Mesendoderm (in vitro differentiated cells): ENCODE data around the gene PCSK6.

Experiments
- DNase-seq: peaks from one replicate; pipeline ENCODE4 v3.0.0; 2013
- H2AK5ac ChIP-seq: 2 replicates; pipeline ENCODE4 v1.6.1; 2013; ENCODE audit warnings: low read length, inconsistent platforms
- H2BK120ac ChIP-seq: 2 replicates; pipeline ENCODE4 v1.6.1; 2013; ENCODE audit warnings: low read depth, mild to moderate bottlenecking, low read length, moderate library complexity, mixed read lengths
- H2BK15ac ChIP-seq: replicated peaks from 2 replicates; pipeline ENCODE4 v1.6.1; 2013; ENCODE audit warnings: low read depth, mild to moderate bottlenecking, moderate library complexity
- H2BK5ac ChIP-seq: 2 replicates; pipeline ENCODE4 v1.6.1; 2013; ENCODE audit warnings: low read length, inconsistent platforms
- H3K18ac ChIP-seq: 2 replicates; pipeline ENCODE4 v1.6.1; 2013; ENCODE audit warnings: mild to moderate bottlenecking, low read length, mixed read lengths
- H3K23ac ChIP-seq: one replicate; pipeline ENCODE4 v1.6.1; 2013; ENCODE audit warnings: low read length
- H3K27ac ChIP-seq: 2 replicates; pipeline ENCODE4 v1.5.1; 2013; ENCODE audit warnings: low read depth, mild to moderate bottlenecking, inconsistent platforms, low read length, moderate library complexity
- H3K27me3 ChIP-seq: 2 replicates; pipeline ENCODE4 v1.6.1; 2013; ENCODE audit warnings: low read length, control low read depth, mild to moderate bottlenecking, inconsistent platforms; ENCODE audit not compliant: insufficient read depth, poor library complexity
- H3K36me3 ChIP-seq: 2 replicates; pipeline ENCODE4 v1.6.1; 2013; ENCODE audit warnings: low read length, inconsistent platforms; ENCODE audit not compliant: control insufficient read depth, insufficient read depth
- H3K4ac ChIP-seq: one replicate; pipeline ENCODE4 v1.6.1; 2013; ENCODE audit warnings: low read depth, mild to moderate bottlenecking, low read length, moderate library complexity
- H3K4me1 ChIP-seq: 2 replicates; pipeline ENCODE4 v1.6.1; 2013; ENCODE audit warnings: low read depth, low read length, inconsistent platforms; ENCODE audit not compliant: control insufficient read depth
- H3K4me2 ChIP-seq: 2 replicates; pipeline ENCODE4 v1.6.1; 2013; ENCODE audit warnings: low read length
- H3K4me3 ChIP-seq: 2 replicates; pipeline ENCODE4 v1.5.1; 2013; ENCODE audit warnings: mild to moderate bottlenecking, low read length
- H3K56ac ChIP-seq: one replicate; pipeline ENCODE4 v1.6.1; 2013; ENCODE audit warnings: low read length
- H3K79me1 ChIP-seq: 2 replicates; pipeline ENCODE4 v1.6.1; 2013; ENCODE audit warnings: low read length, inconsistent platforms
- H3K79me2 ChIP-seq: 2 replicates; pipeline ENCODE4 v1.6.1; 2013; ENCODE audit warnings: mild to moderate bottlenecking, low read length; ENCODE audit not compliant: control insufficient read depth, insufficient read depth
- H3K9ac ChIP-seq: 2 replicates; pipeline ENCODE4 v1.6.1; 2013; ENCODE audit warnings: low read length, inconsistent platforms
- H4K5ac ChIP-seq: one replicate; pipeline ENCODE4 v1.6.1; 2013; ENCODE audit warnings: low read length
- H4K8ac ChIP-seq: one replicate; pipeline ENCODE4 v1.6.1; 2013; ENCODE audit warnings: low read depth, mild to moderate bottlenecking, control low read depth, low read length, moderate library complexity
- WGBS: extraction: QIAGEN DNeasy Blood & Tissue Kit; methylation state at CpG from one replicate; pipeline ENCODE4 v1.1.7; 2013; ENCODE audit warnings: low lambda C conversion rate, missing lambda C conversion rate; ENCODE audit not compliant: insufficient coverage; ENCODE audit errors: extremely low coverage; 5-methylcytosine and 5-hydroxymethylcytosine counted together

The PCSK6 gene

GRCh38 chr15:101308604-101309435 is 180.7 kb downstream of the PCSK6 start:
- WGBS: no CpG with 5 or more reads among the region's 20 CpGs
- H4K5ac ChIP-seq: no peak overlapping the region
- H3K27me3 ChIP-seq: no peaks in the 10 kb centered on the region
- H2BK120ac ChIP-seq: no peak overlapping the region
- H3K36me3 ChIP-seq: no peaks in the 10 kb centered on the region
- H3K23ac ChIP-seq: no peak overlapping the region
- H3K9ac ChIP-seq: no peak overlapping the region
- no peak overlapping the region for H4K8ac ChIP-seq
- no peak overlapping the region for H2AK5ac ChIP-seq
- no peak overlapping the region for H3K27ac ChIP-seq
- H3K18ac ChIP-seq: no peak overlapping the region
- H3K79me2 ChIP-seq: no peaks in the 10 kb centered on the region
- no peaks in the 10 kb centered on the region for H3K79me1 ChIP-seq
- H3K56ac ChIP-seq: no peak overlapping the region
- H3K4me1 ChIP-seq: no peaks in the 10 kb centered on the region
- no peak for DNase-seq
- H3K4ac ChIP-seq: no peak overlapping the region
- H2BK5ac ChIP-seq: no peak overlapping the region
- H3K4me2 ChIP-seq: no peak overlapping the region
- no peak overlapping the region for H2BK15ac ChIP-seq
- H3K4me3 ChIP-seq: no peak overlapping the region

- Histone ChIP-seq H3K27ac (no peak overlapping the region), H4K8ac (no peak overlapping the region), H2BK120ac (no peak overlapping the region), H2BK15ac (no peak overlapping the region), H3K18ac (no peak overlapping the region), H3K36me3 (no peaks in the 10 kb centered on the region), H3K4me2 (no peak overlapping the region), H3K4ac (no peak overlapping the region), H3K9ac (no peak overlapping the region), H4K5ac (no peak overlapping the region), H3K23ac (no peak overlapping the region), H2BK5ac (no peak overlapping the region), H3K56ac (no peak overlapping the region), H3K4me1 (no peaks in the 10 kb centered on the region), H2AK5ac (no peak overlapping the region), H3K4me3 (no peak overlapping the region), H3K27me3 (no peaks in the 10 kb centered on the region), H3K79me2 (no peaks in the 10 kb centered on the region), H3K79me1 (no peaks in the 10 kb centered on the region)
- WGBS: no CpG with 5 or more reads among the region's 16 CpGs
- no peak for DNase-seq
These were observed 181.5 kb downstream of the PCSK6 start for GRCh38 chr15:101307897-101308603.

GRCh38 chr15:101307048-101307896 is 182.2 kb downstream of the PCSK6 start:
- H3K56ac ChIP-seq: no peak overlapping the region
- H3K4me3 ChIP-seq: no peak overlapping the region
- no CpG with 5 or more reads among the region's 24 CpGs for WGBS
- H3K79me1 ChIP-seq: no peaks in the 10 kb centered on the region
- no peak overlapping the region for H4K8ac ChIP-seq
- H2BK15ac ChIP-seq: no peak overlapping the region
- H3K18ac ChIP-seq: no peak overlapping the region
- no peak overlapping the region for H3K9ac ChIP-seq
- H3K4me1 ChIP-seq: no peaks in the 10 kb centered on the region
- H4K5ac ChIP-seq: no peak overlapping the region
- no peak overlapping the region for H2AK5ac ChIP-seq
- no peak overlapping the region for H2BK120ac ChIP-seq
- H2BK5ac ChIP-seq: no peak overlapping the region
- H3K27ac ChIP-seq: no peak overlapping the region
- H3K23ac ChIP-seq: no peak overlapping the region
- DNase-seq: no peak
- no peaks in the 10 kb centered on the region for H3K79me2 ChIP-seq
- no peak overlapping the region for H3K4me2 ChIP-seq
- no peaks in the 10 kb centered on the region for H3K36me3 ChIP-seq
- H3K27me3 ChIP-seq: no peaks in the 10 kb centered on the region
- no peak overlapping the region for H3K4ac ChIP-seq

DNA sequence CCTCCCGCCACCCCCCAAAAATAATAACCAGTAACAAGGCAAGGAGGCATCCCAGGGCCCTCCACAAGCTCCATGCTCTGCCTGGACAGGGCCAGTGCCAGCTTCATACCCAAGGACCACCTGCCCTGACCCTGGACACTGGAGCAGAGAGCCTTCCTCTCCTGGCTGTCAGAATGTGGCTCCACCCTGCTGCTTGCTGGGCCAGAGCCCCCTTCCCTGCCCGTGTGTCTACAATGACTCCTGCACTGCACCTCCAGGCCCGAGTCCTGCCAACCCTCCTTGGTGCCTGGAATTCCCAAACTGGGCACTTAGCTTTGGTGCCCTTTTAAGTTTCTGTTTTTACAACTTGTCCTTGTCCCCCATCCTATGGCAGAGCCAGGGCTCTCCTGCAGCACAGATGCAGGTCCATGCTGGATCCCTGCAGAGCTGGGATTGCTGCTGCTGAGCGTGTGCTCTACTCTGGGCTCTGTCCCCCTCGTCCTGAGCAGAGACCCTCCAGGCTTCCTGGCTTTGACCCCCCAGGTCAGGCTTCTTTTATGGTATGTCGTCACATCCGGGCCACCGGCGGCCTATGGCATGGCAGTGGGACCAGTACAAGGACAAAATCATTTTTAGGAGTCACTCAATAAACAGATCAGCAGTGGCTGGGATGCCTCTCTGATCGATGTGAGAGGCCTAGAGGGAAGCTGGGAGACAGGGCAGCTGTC is 183.0 kb downstream of the PCSK6 start:
- Histone ChIP-seq H3K79me2 (no peaks in the 10 kb centered on the region), H3K18ac (no peak overlapping the region), H4K5ac (no peak overlapping the region), H4K8ac (no peak overlapping the region), H3K36me3 (no peaks in the 10 kb centered on the region), H3K4me3 (no peak overlapping the region), H3K56ac (no peak overlapping the region), H2AK5ac (no peak overlapping the region), H2BK5ac (no peak overlapping the region), H3K4ac (no peak overlapping the region), H3K9ac (no peak overlapping the region), H2BK120ac (no peak overlapping the region), H3K4me1 (no peaks in the 10 kb centered on the region), H3K4me2 (no peak overlapping the region), H2BK15ac (no peak overlapping the region), H3K23ac (no peak overlapping the region), H3K79me1 (no peaks in the 10 kb centered on the region), H3K27me3 (no peaks in the 10 kb centered on the region), H3K27ac (no peak overlapping the region)
- no CpG with 5 or more reads among the region's 10 CpGs for WGBS
- no peak for DNase-seq

GRCh38 chr15:101305820-101306255 is 183.7 kb downstream of the PCSK6 start:
- Histone ChIP-seq H3K18ac (no peak overlapping the region), H3K4ac (no peak overlapping the region), H2BK120ac (no peak overlapping the region), H3K36me3 (no peaks in the 10 kb centered on the region), H3K56ac (no peak overlapping the region), H3K4me3 (no peak overlapping the region), H3K23ac (no peak overlapping the region), H4K8ac (no peak overlapping the region), H2BK5ac (no peak overlapping the region), H3K4me2 (no peak overlapping the region), H3K27ac (no peak overlapping the region), H2AK5ac (no peak overlapping the region), H3K79me1 (no peaks in the 10 kb centered on the region), H3K9ac (no peak overlapping the region), H3K79me2 (no peaks in the 10 kb centered on the region), H3K4me1 (no peaks in the 10 kb centered on the region), H4K5ac (no peak overlapping the region), H3K27me3 (no peaks in the 10 kb centered on the region), H2BK15ac (no peak overlapping the region)
- no CpG with 5 or more reads among the region's 8 CpGs for WGBS
- no peak for DNase-seq
